ENCODE measurements around the gene TMEM134.

DNA sequence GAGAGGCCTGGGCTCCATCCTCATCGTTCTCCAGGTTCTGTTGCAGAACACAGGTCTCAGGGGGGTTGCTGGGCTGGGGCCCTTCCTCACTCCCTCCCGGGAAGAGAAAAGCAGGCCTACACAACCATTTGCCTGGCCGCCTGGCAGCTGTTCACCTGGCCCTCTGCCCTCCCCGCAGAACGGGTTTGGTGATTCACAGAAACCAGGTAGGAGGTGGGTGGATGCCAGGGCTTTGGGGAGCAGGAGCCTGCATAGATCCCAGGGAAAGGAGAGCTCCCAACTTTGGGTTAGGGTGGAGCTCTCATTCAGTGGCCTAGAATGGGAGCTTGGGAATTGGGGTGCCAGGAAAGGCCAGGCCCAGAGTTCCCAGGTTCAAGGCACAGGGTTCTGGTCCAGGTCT, 995 bp downstream of the TMEM134 start:
- TF ChIP-seq ESRRA (IDR thresholded peaks at IDR 0.05; ENCODE audit: low read length) (no peak), CTCF (IDR thresholded peaks at IDR 0.05 in 2 of 3, conservative IDR thresholded peaks at IDR 0.05 in 1 of 3; ENCODE audit: control insufficient read depth in 2 of 3, extremely low read depth in 1 of 3, insufficient read depth in 1 of 3, low read depth in 3 of 3, low read length in 3 of 3) (no peak)

Measured in GM12878 (cell line).